H1 (cell line): Measurements from ENCODE around the gene P3H1. TPM values are rescaled to one million over a fixed set of nuclear protein-coding genes. Genes with fewer than 3 reads are reported as not detected.

Experiments
- GTF2F1 ChIP-seq: IDR thresholded peaks from 2 replicates; pipeline ENCODE4 v1.6.1; 2012; ENCODE audit warnings: low read depth, low read length, improper control_type of control experiment, borderline replicate concordance
- TEAD4 ChIP-seq: IDR thresholded peaks from 2 replicates; pipeline ENCODE4 v1.6.1; 2012; ENCODE audit warnings: low read depth, low read length, inconsistent platforms, mixed read lengths
- polyA plus RNA-seq, 7 experiments: library from polyadenylated mRNA; depleted of rRNA in 3 of 7; stranded (reverse) in 5 of 7; unstranded in 2 of 7; fragments of >200 nt in 5 of 7; fragments of 200-250 nt in 2 of 7; gene quantifications; 1 replicate in 5 of 7; 2 replicates in 1 of 7; 4 replicates in 1 of 7; pipeline versions ENCODE4 v1.2.1 to v1.2.3, GENCODE V29; 2011 to 2013; ENCODE audit warnings: missing spikeins in 2 of 7, mixed read lengths in 2 of 7
- total RNA-seq: library from RNA; stranded (reverse); fragmentation: NEBNext Ultra II Directional; extraction: Animal tissue kit (Norgen Biotek cat#: 25700); gene quantifications from 2 replicates; pipeline ENCODE4 v1.2.1, GENCODE V29; 2021

The P3H1 gene
- total and polyA plus RNA-seq, 2 of the 8 experiments (the other 6 are each of a cell fraction or from before 2014, with no cell fraction given), result 58.4 to 87.5 TPM

DNA sequence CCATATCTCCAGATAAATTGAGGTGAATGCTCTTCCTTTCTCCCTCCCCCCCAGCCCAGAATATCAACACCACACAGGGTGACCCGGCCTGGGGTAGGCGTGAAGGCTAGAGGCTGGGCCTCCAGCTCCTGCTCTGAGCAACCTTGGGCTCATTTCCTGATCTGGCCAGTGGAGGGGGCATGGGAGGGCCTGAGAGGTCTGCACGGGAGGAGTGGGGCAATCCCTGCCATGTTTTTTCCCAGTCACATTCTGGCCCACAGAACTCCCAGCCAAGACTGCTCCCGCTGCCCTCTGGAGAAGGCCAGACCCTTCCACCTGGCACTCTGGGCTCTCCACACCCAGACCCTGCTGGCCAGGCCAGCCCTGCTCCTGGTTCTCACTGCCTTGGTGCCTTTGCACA lies 30.7 kb downstream of the P3H1 start (continued):
- TF ChIP-seq TEAD4 (no peak), GTF2F1 (no peak)
